Kidney (tissue), 14 donors: ENCODE measurements around the gene PEX13. TPM values are rescaled to one million over a fixed set of nuclear protein-coding genes. Genes with fewer than 3 reads are reported as not detected.
A peak's percentile ranks its signal among the peaks of the same experiment; 100 is the strongest.

Source experiments
- DNase-seq, 5 donors: peaks; one replicate each; pipeline ENCODE4 v3.0.0-alpha.2; 2013 to 2020
- FAIRE-seq: peaks from 2 replicates; lab custom pipeline; 2012; peaks lifted over from hg19 to GRCh38; lab: Jason Lieb, UNC
- H3K27ac ChIP-seq, 2 donors: one replicate each; pipeline ENCODE4 v1.7.0; 2013; ENCODE audit warnings: low read depth in 2 of 2, low read length in 2 of 2, inconsistent platforms in 1 of 2
- H3K27me3 ChIP-seq: one replicate; pipeline ENCODE4 v1.7.1; 2013; ENCODE audit warnings: low read length, inconsistent platforms; ENCODE audit not compliant: control insufficient read depth, insufficient read depth
- H3K36me3 ChIP-seq, 3 donors: one replicate each; pipeline versions ENCODE4 v1.7.0 to v1.7.1; 2013; ENCODE audit warnings: low read length in 3 of 3, control low read depth in 1 of 3, inconsistent platforms in 1 of 3; ENCODE audit not compliant: insufficient read depth in 3 of 3, control insufficient read depth in 2 of 3
- H3K4me1 ChIP-seq, 3 donors: one replicate each; pipeline versions ENCODE4 v1.7.0 to v1.7.1; 2013; ENCODE audit warnings: low read length in 3 of 3, inconsistent platforms in 1 of 3, low read depth in 1 of 3; ENCODE audit not compliant: control insufficient read depth in 2 of 3, insufficient read depth in 2 of 3
- H3K4me3 ChIP-seq, 3 donors: one replicate each; pipeline versions ENCODE4 v1.7.0 to v1.8.1; 2013; ENCODE audit warnings: low read length in 3 of 3, control low read depth in 1 of 3, inconsistent platforms in 1 of 3
- H3K9ac ChIP-seq, 3 donors: one replicate each; pipeline versions ENCODE4 v1.7.0 to v1.7.1; 2013; ENCODE audit warnings: low read length in 3 of 3, control low read depth in 1 of 3, inconsistent platforms in 1 of 3
- H3K9me3 ChIP-seq, 3 donors: one replicate each; pipeline versions ENCODE4 v1.7.0 to v1.7.1; 2013; ENCODE audit warnings: low read length in 3 of 3, control low read depth in 1 of 3, inconsistent platforms in 1 of 3; ENCODE audit not compliant: control insufficient read depth in 2 of 3, insufficient read depth in 1 of 3
- CTCF ChIP-seq: IDR thresholded peaks from 3 replicates; pipeline ENCODE4 v1.5.1; 2012; ENCODE audit warnings: mild to moderate bottlenecking, moderate library complexity, borderline replicate concordance; ENCODE audit not compliant: insufficient read depth; ENCODE audit errors: extremely low read depth
- intact Hi-C: fragments of 100-400 bp; cut with DNase I; formaldehyde crosslinking; loops from one replicate; pipeline ENCODE4 v1.11.1; 2022
- polyA plus RNA-seq: library from polyadenylated mRNA; stranded (reverse); fragments of 350-450 nt; fragmentation: Illumina TruSeq; extraction: RNeasy Lipid Tissue Mini Kit (QIAGEN cat#74804); gene quantifications from one replicate; pipeline ENCODE4 v1.2.3, GENCODE V29; 2014; ENCODE audit warnings: low read depth, low replicate concordance; ENCODE audit not compliant: insufficient read depth
- total RNA-seq: library from RNA; stranded (reverse); fragmentation: NEBNext Ultra II Directional; extraction: Animal tissue kit (Norgen Biotek cat#: 25700); gene quantifications from one replicate; pipeline ENCODE4 v1.2.1, GENCODE V29; 2021
- donor health status: control.
- donor health status: control.
- donor health status: control.
- donor health status: control.
- donor health status: control.
- donor health status: DM: yes; HTN: yes; CAD: no.
- donor health status: Normal renal cell carcinoma (clear cell type).

PEX13 gene
- total and polyA plus RNA-seq, 2 donors from 2014 or later, result 12.7 to 22.5 TPM

GRCh38 chr2:60998628-60999545, 18.6 kb upstream of the PEX13 start:
- no peaks in the 10 kb centered on the region for H3K9me3 ChIP-seq
- H3K4me3 ChIP-seq, result no peak overlapping the region
- intact Hi-C loops, result loop anchor here (10.0 kb wide), 1 partner anchor 294 kb away; no protein-coding TSS in a partner anchor
- no peaks in the 10 kb centered on the region for H3K27me3 ChIP-seq
- no peaks in the 10 kb centered on the region for H3K4me1 ChIP-seq
- peak; percentile 45 for TF ChIP-seq CTCF
- no peak overlapping the region for H3K27ac ChIP-seq
- H3K9ac ChIP-seq, result no peak overlapping the region
- no peaks in the 10 kb centered on the region for H3K36me3 ChIP-seq
- FAIRE-seq, result peak; percentile 87
- peak in 2 of 5 donors; percentile 55 to 75 for DNase-seq

GRCh38 chr2:61005736-61006135, 11.8 kb upstream of the PEX13 start:
- Histone ChIP-seq H3K36me3 (no peaks in the 10 kb centered on the region), H3K4me1 (no peaks in the 10 kb centered on the region), H3K27me3 (no peaks in the 10 kb centered on the region), H3K27ac (no peak overlapping the region), H3K4me3 (no peak overlapping the region), H3K9ac (no peak overlapping the region), H3K9me3 (no peaks in the 10 kb centered on the region)
- DNase-seq (no peak), FAIRE-seq (no peak)
- intact Hi-C loops, result no loop called here
- no peak for TF ChIP-seq CTCF

DNA sequence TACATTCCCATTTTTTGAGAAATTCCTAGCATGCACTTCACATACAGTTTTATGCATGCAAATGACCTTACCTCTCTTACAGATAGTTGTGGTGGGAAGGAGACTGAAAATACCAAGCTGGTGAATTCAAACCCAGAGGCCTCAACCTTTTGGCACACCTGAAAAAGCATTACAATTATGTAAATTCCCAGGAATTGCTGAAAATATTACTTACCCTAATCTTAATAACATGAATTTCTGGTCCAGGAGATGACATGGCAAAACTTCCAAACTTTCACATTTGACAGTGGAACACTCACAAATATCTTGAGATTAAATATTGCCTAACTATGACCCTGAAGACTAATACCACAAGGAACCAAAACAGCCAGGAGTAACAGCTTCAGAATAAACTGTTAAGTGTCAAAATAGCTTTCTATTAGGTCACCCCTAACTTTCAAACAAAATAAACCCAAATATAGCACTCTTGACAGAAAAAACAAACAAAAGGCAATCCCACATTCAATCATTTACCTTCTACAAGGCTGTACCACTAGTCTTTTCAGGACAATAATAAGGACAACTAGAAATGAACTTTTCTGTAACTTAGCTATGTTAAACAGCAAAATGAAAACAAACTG, 10.9 kb upstream of the PEX13 start:
- no peak overlapping the region for H3K9ac ChIP-seq
- intact Hi-C loops, result no loop called here
- no peak for DNase-seq
- H3K27me3 ChIP-seq, result no peaks in the 10 kb centered on the region
- no peak for TF ChIP-seq CTCF
- no peak overlapping the region for H3K4me3 ChIP-seq
- H3K9me3 ChIP-seq, result no peaks in the 10 kb centered on the region
- no peaks in the 10 kb centered on the region for H3K4me1 ChIP-seq
- no peaks in the 10 kb centered on the region for H3K36me3 ChIP-seq
- no peak overlapping the region for H3K27ac ChIP-seq
- FAIRE-seq, result no peak
